OCI-LY1 (cell line): ENCODE data around the gene FGF5.

Experiments used
- EZH2 ChIP-seq: fragments of 200-600 bp; sonication (generic), shearing (Covaris generic); IDR thresholded peaks from 2 replicates; pipeline ENCODE4 v1.8.0; 2017; ENCODE audit warnings: borderline replicate concordance, mixed run types, mild to moderate bottlenecking, antibody characterized with exemption, low read length, moderate library complexity, mixed read lengths
- TF ChIP-seq, protein P1 (sequence below): fragments of 200-600 bp; sonication (generic), shearing (Covaris generic); IDR thresholded peaks from 2 replicates; pipeline ENCODE4 v1.5.1; 2017; ENCODE audit warnings: mild to moderate bottlenecking, antibody characterized with exemption, low read length, moderate library complexity, mixed read lengths

DNA sequence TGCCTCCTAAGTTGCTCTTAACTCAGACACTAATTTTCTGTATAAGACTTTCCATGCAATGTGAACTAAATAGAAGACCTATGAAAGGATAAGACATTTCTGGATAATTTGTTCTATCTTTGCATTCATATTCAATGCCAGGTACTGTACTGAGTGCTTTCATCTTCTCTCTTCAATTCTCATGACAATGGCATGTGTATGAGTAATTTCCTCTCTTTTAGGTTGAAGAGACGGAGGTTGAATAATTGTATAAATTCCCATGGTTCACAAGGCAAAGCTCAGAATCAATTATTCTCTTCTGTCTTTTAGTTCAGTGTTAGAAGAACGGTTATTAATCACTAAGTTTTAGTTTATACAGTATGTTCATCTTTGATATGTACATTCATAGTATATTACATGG lies 39.8 kb downstream of the FGF5 start:
- TF ChIP-seq, protein P1, sequence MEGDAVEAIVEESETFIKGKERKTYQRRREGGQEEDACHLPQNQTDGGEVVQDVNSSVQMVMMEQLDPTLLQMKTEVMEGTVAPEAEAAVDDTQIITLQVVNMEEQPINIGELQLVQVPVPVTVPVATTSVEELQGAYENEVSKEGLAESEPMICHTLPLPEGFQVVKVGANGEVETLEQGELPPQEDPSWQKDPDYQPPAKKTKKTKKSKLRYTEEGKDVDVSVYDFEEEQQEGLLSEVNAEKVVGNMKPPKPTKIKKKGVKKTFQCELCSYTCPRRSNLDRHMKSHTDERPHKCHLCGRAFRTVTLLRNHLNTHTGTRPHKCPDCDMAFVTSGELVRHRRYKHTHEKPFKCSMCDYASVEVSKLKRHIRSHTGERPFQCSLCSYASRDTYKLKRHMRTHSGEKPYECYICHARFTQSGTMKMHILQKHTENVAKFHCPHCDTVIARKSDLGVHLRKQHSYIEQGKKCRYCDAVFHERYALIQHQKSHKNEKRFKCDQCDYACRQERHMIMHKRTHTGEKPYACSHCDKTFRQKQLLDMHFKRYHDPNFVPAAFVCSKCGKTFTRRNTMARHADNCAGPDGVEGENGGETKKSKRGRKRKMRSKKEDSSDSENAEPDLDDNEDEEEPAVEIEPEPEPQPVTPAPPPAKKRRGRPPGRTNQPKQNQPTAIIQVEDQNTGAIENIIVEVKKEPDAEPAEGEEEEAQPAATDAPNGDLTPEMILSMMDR, result no peak
- TF ChIP-seq EZH2, result no peak
